ENCODE data around the gene DPF3.

GRCh38 chr14:72732022-72732780 lies 161.7 kb downstream of the DPF3 start:
- TF ChIP-seq CTCF (IDR thresholded peaks at IDR 0.05) (no peak), ZNF121 (CRISPR knock-in tag; IDR thresholded peaks at IDR 0.05) (no peak), FOXK1 (CRISPR knock-in tag; IDR thresholded peaks at IDR 0.05) (no peak), ATF2 (CRISPR knock-in tag; IDR thresholded peaks at IDR 0.05; ENCODE audit: borderline replicate concordance, low read depth) (no peak), ESRRA (CRISPR knock-in tag; IDR thresholded peaks at IDR 0.05; ENCODE audit: borderline replicate concordance) (no peak)
